Measurements from ENCODE around the gene MTRFR. TPM values are rescaled to one million over a fixed set of nuclear protein-coding genes. Genes with fewer than 3 reads are reported as not detected.
"Not testable (repeated sequence)": the region's sequence is repeated elsewhere in the genome, so short reads cannot be mapped to it uniquely, and the experiment has no call there.

Gene MTRFR
- total RNA-seq, 1 donor from 2014 or later = 8.1 TPM

GRCh38 chr12:123243671-123244262 is 10.5 kb downstream of the MTRFR start:
- intact Hi-C loops (cut with DNase I) = no loop called here
- DNase-seq = no peak
- no peak for ATAC-seq (ENCODE audit: poor library complexity)

- ATAC-seq (ENCODE audit: poor library complexity) (no peak), DNase-seq (no peak)
- intact Hi-C loops (cut with DNase I) = no loop called here
These were observed 12.4 kb downstream of the MTRFR start for GRCh38 chr12:123245678-123246077.

GRCh38 chr12:123248129-123248528 is 14.9 kb downstream of the MTRFR start:
- ATAC-seq (ENCODE audit: poor library complexity); intact Hi-C loops (cut with DNase I); DNase-seq: not testable (repeated sequence)

- DNase-seq; ATAC-seq (ENCODE audit: poor library complexity); intact Hi-C loops (cut with DNase I): not testable (repeated sequence)
These were observed 15.9 kb downstream of the MTRFR start for GRCh38 chr12:123248996-123249741.

- ATAC-seq (ENCODE audit: poor library complexity) = no peak
- DNase-seq = no peak
- intact Hi-C loops (cut with DNase I) = no loop called here
These were observed 17.5 kb downstream of the MTRFR start for GRCh38 chr12:123250471-123251383.

- intact Hi-C loops (cut with DNase I) = no loop called here
These were observed 18.3 kb downstream of the MTRFR start for GRCh38 chr12:123251403-123252076.

GRCh38 chr12:123252365-123252764 is 19.1 kb downstream of the MTRFR start:
- DNase-seq; ATAC-seq (ENCODE audit: poor library complexity); intact Hi-C loops (cut with DNase I): not testable (repeated sequence)

More at GRCh38 chr12:123251403-123252076, 18.3 kb downstream of the MTRFR start:
- ATAC-seq (ENCODE audit: poor library complexity) (no peak), DNase-seq (no peak)

GRCh38 chr12:123253641-123254459 is 20.6 kb downstream of the MTRFR start:
- peak; percentile 82 for ATAC-seq (ENCODE audit: poor library complexity)
- intact Hi-C loops (cut with DNase I) = no loop called here
- DNase-seq = peak; percentile 78

GRCh38 chr12:123254853-123255446 is 21.7 kb downstream of the MTRFR start:
- no peak for DNase-seq
- ATAC-seq (ENCODE audit: poor library complexity) = no peak
- intact Hi-C loops (cut with DNase I) = no loop called here

- ATAC-seq (ENCODE audit: poor library complexity) = no peak
- intact Hi-C loops (cut with DNase I) = no loop called here
- no peak for DNase-seq
These were observed 25.4 kb downstream of the MTRFR start for GRCh38 chr12:123258593-123258992.

GRCh38 chr12:123260081-123260480 is 26.8 kb downstream of the MTRFR start:
- ATAC-seq (ENCODE audit: poor library complexity) (no peak), DNase-seq (no peak)
- intact Hi-C loops (cut with DNase I) = no loop called here

- ATAC-seq (ENCODE audit: poor library complexity) (no peak), DNase-seq (no peak)
- intact Hi-C loops (cut with DNase I) = no loop called here
These were observed 28.0 kb downstream of the MTRFR start for GRCh38 chr12:123261196-123261595.

GRCh38 chr12:123263196-123263817 is 30.1 kb downstream of the MTRFR start:
- DNase-seq (no peak), ATAC-seq (ENCODE audit: poor library complexity) (no peak)
- intact Hi-C loops (cut with DNase I) = no loop called here

GRCh38 chr12:123264642-123265041 is 31.4 kb downstream of the MTRFR start:
- DNase-seq (no peak), ATAC-seq (ENCODE audit: poor library complexity) (no peak)
- intact Hi-C loops (cut with DNase I) = no loop called here

GRCh38 chr12:123265851-123266678 is 32.8 kb downstream of the MTRFR start:
- ATAC-seq (ENCODE audit: poor library complexity) (no peak), DNase-seq (no peak)
- intact Hi-C loops (cut with DNase I) = no loop called here

- ATAC-seq (ENCODE audit: poor library complexity) (no peak), DNase-seq (no peak)
- intact Hi-C loops (cut with DNase I) = no loop called here
These were observed 33.5 kb downstream of the MTRFR start for GRCh38 chr12:123266679-123267277.
